NCI-H2171 (cell line): ENCODE data around the gene SPOUT1.
"Not testable (repeated sequence)": the region's sequence is repeated elsewhere in the genome, so short reads cannot be mapped to it uniquely, and the experiment has no call there.

Source experiments
- DNase-seq: peaks from one replicate; lab custom pipeline; 2025; lab: John Stamatoyannopoulos, UW

The SPOUT1 gene

DNA sequence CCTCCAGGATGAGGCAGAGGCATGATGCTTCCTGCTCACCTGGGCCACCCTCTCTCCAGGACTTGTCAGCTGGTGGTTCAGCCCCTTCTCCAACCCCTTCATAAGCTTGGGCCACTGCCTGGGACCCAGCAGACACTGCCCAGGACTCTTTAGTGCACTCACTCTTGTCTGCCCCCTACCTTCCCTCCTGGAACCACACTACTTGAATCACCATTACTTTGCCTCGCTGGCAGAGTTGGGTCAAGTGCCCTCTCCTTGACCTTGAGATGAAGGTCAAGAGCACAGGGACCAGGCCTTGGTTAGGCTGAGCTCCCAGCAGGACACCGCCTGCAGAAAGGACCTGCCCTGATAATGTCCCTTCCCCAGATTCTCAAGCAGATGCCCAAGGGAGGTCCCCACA, 19.8 kb downstream of the SPOUT1 start:
- no peak for DNase-seq

- DNase-seq: no peak
Measured at GRCh38 chr9:128809036-128809599, 20.5 kb downstream of the SPOUT1 start.

DNA sequence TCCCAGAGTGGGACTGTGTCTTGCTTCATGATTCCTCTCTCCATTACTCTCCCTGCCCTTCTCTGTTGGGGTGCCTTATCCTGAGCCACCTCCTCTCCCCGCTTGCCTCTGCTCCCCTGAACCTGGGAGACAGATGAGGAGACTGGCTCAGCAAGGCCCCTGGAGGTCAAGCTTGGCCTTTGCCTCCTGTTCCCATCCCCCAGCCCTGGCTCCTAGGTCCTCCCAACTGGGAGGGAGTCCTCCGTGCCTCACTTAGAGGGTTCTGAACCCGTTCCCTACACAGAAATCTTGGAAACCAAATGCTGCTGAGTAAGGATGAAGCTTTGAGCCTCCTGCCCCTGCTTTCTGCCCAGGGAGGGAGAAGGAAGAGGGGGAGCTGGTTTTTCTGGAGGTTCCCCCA, 21.1 kb downstream of the SPOUT1 start:
- DNase-seq: no peak

- DNase-seq: no peak
Measured at GRCh38 chr9:128807827-128808226, 21.8 kb downstream of the SPOUT1 start.

- no peak for DNase-seq
Measured at GRCh38 chr9:128805661-128806060, 23.9 kb downstream of the SPOUT1 start.

DNA sequence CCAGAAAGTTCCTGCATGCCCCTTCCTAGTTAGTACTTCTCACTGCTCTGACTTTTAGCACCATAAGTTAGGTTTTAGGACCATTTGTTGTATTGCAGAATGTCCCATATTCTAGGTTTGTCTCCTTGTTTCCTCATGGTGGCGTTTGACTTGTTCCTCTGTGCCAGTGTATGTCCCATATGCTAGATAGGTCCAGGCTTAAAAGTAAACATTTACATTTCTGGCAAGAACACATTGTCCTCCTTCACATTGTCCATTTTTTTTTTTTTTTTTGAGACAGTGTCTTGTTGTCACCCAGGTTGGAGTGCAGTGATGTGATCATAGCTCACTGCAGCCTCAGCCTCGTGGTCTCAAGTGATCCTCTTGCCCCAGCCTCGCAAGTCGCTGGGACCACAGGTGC, 27.1 kb downstream of the SPOUT1 start:
- DNase-seq: no peak

GRCh38 chr9:128800061-128800460, 29.5 kb downstream of the SPOUT1 start:
- DNase-seq: no peak

DNA sequence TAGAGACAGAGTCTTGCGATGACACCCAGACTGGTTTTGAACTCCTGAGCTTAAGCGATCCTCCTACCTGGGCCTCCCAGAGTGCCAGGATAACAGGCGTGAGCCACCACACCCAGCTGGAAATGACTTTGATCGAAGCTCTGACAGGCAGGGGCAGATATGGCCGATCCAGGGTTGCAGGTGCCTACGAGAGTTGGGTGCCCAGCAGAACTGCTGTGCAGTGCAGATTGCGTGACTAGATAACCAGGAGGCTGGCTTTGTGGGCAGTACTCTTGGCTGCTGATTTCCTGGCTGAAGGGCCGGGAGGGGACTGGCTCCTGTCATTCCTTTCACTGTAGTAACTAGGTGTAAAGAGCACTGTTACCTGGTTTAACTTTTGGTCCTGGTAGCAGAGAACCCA, 30.7 kb downstream of the SPOUT1 start:
- no peak for DNase-seq

DNA sequence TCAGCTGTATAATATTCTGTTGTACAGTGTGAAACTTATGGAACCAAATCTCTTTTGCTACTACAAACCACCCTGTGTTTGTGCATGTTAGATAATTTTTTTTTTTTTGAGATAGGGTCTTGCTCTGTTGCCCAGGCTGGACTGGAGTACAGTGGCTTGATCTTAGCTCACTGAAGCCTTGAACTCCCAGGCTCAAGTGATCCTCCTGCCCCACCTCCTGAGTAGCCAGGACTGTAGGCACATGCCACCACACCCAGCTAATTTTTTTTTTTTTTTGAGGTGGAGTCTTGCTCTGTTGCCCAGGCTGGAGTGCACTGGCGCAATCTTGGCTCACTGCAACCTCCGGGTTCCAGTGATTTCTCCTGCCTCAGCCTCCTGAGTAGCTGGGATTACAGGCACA, 34.6 kb downstream of the SPOUT1 start:
- DNase-seq: not testable (repeated sequence)

- DNase-seq: no peak
Measured at GRCh38 chr9:128792978-128793686, 36.5 kb downstream of the SPOUT1 start.

DNA sequence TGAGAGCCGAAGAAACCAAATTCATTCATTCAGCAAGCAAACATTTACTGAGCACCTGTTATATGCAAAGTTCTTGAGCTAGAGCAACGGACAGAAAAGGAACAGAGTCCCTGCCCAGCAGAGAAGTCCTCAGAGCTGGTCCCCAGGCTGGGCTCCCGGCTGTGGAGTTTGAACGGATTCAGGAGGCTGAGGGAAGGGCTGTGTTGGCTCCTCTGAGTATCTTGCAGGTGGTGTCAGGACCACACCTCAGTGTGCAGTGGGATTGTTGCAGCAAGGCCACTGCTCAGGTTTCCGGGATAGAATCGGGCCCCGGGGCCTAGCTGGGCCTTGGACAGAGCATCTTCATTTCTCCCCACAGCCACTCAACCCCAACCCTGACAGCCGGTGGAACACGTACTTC, 37.5 kb downstream of the SPOUT1 start:
- DNase-seq: no peak

DNA sequence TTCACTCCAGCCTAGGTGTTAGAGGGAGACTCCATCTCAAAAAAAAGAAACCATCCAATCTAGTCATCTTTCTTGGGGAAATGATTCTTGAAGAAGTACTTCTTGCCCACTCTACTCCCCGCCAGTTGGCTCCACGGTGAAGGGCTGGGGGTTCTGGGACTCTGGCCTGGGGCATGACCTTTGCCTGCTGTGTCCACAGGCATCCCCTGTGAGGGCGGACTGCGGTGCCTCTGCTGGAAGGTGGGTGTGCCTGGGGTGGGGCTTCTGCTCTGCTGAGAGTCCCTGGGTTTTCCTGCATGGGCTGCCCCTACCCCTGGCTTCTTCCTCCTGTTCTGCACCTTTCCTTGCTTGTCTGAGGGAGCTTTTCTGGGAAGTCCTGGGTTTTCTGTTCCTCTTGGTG, 39.1 kb downstream of the SPOUT1 start:
- DNase-seq: no peak

DNA sequence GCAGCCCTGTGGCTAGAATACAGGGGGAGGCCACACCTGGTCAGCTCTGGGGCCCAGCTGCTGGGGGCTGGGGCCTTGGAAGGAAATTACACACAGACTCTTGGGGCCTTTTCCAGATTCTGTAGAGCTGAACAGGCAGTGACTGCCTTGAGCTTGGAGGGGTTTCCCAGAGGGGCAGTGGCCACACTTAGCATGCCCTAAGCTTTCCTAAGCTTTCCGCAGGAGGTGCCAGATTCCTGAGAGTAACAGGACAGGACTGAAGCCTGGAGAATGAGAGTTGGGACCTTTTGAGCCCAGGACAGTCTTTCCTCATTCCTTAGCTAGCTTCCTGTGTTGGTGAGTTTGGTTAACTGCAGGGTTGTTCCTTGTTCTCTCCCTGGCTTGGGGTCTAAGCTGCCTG, 41.1 kb downstream of the SPOUT1 start:
- DNase-seq: no peak

DNA sequence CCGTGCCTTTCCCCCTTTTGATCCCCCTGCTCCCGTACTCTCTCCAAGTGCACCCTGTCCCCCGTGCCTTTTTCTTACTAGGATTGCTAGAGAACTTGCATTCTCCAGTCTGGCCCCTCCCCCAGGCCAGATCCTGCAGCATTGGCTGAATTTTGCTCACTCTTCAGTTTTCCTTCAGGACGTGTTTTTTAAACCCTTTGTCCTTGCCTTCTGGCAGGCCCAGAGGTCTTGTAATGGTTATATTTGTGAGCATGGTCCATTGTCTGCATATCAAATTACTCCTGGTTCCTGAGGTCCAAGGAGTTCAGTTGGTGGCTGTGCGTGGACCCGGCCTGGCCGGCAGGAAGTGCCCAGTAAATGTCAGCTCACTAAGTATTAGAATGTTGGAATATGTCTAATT, 41.9 kb downstream of the SPOUT1 start:
- DNase-seq: no peak

DNA sequence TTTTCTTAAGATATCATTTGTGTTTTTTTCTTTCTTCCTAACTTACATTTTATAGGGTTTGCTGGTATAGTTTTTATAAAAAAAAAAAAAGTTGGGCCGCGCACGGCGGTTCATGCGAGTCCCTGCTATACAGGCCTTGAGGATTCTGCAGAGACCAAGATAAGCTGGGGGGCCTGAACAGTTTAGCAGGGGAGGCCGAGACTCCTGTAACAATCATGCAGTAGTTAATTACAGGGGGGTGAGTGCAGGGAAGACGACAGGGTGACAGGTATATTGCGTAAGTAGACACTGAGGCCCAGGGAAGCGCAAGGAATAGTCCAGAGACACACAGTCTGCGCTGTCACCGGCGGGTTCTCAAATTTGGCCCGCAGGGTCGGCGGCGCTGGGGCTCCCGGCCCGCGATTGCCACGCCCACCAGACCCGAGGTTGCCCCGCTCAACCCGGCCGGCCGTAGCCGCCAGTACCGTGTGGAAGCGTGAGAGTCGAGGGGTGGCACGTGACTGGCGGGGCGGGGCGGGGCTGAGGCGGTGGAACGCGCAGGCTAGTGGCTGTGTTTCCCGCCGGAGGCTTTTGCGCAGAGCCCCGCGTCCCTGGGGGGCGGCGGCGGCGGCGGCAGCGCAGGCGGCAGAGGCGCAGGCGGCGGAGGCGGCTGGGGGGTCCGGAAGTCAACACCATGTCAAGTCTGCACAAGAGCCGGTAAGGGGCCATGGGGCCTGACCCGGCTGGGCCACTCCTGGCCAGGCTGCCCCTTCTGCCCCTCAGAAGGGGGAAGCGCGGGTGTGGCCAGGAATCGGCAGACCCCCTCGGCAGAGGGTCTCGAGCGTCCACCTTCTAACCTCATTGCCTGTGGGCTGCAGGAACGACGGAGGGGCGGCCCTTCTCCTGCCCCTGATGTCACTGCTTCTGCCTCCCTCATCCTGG, 42.7 kb downstream of the SPOUT1 start, which contains the start of gene TBC1D13:
TSS of gene TBC1D13 (plus strand) at position 573 of the 921 bp plus-strand sequence. CDS start at position 674, 101 bp downstream.
- DNase-seq: peak; percentile 93

DNA sequence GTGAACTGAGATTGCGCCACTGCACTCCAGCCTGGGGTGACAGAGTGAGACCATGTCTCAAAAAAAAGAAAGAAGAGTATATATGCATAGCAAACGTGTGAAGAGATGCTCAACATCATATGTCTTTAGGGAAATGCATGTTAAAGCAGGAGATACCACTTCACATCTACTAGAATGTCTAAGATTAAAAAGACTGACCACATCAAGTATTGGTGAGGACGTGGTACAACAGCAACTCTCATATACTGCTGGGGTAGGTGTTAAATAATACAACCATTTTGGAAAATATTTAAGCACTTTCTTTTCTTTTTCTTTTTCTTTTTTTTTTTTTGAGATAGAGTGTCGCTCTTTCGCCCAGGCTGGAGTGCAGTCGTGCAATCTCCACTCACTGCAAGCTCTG, 44.2 kb downstream of the SPOUT1 start:
- DNase-seq: no peak

DNA sequence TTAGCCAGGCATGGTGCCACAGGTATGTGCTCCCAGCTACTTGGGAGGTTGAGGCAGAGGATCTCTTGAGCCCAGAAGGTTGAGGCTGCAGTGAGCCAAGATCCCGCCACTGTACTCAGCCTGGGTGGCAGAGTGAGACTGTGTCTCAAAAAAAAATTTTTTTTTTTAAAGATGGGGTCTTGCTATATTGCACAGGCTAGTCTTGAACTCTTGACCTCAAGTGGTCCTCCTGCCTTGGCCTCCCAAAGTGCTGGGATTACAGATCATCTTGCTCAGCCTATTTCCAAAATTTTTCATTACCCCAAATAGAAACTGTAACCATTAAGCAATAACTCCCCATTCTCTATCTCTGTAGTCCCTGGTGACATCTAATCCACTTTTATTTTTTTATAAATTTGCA, 46.9 kb downstream of the SPOUT1 start:
- DNase-seq: no peak

DNA sequence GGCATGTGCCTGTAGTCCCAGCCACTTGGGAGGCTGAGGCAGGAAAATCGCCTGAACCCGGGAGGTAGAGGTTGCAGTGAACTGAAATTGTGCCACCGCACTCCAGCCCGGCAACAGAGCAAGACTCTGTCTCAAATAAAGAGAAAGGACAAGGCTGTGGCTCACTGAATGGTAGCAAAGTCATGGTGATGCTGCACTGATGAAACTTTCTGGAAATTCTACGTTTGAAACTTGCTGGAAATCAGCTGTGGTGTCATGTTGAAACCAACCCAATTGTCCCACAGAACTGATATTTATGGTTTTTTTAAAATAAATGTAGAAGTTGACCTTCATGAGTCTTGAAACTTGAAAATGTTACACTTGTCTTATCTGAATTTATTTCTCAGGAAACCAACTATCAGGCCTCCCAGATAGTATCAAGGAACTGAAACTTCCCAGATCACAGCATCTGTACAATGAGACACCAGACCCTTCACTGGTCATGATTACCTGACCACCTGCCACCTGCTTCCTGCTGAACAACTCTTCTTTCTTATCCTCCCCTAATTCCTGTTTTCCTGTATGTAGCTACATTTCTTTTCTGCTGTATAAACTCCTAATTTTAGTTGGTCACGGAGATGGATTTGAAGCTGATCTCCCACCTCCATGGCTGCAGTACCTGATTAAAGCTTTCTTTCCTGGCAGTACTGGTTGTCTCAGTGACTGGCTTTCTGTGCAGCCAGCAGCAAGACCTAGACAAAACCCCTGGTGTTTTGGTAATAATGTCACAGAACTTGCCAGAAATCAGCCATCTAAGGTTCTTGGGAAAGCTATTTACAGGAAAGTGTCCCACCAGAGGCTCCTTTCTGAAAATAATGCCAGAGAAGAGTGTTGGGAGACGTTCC, 48.2 kb downstream of the SPOUT1 start:
- DNase-seq: no peak

- not testable (repeated sequence) for DNase-seq
Measured at GRCh38 chr9:128780093-128780492, 49.5 kb downstream of the SPOUT1 start.

- DNase-seq: no peak
Measured at GRCh38 chr9:128774804-128775203, 54.8 kb downstream of the SPOUT1 start.

DNA sequence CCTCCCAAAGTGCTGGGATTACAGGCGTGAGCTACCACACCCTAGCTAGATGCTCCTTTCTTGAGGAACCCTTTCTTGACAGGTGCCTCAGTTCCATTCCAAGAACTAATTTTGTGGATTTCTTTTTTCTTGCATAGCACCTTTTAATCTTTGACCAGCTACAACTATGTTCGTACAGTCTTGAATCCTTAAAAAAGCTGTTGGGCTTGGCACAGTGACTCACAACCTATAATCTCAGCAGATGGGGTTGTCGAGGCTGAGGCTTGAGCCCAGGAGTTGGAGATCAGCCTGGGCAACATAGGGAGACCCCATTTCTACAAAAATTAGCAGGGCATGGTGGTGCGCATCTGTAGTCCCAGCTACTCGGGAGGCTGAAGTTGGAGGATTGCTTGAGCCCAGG, 56.5 kb downstream of the SPOUT1 start:
- DNase-seq: no peak
